Naive thymus-derived CD4-positive, alpha-beta T cell (primary cell): ENCODE results near the gene SLC35G6. TPM values are rescaled to one million over a fixed set of nuclear protein-coding genes. Genes with fewer than 3 reads are reported as not detected.

Experiments
- ATAC-seq: fragments of 150-1000 bp; cut with Tn5 transposase; 2 replicates; pipeline ENCODE4 v1.10.0; 2021; ENCODE audit warnings: mild to moderate bottlenecking, moderate library complexity
- CTCF ChIA-PET: fragments of 350-600 bp; sonication (Branson Sonifier 250); formaldehyde crosslinking; loops from one replicate; lab custom pipeline; 2021; ENCODE audit warnings: antibody characterized with exemption; lab: Charles Lee
- POLR2A ChIA-PET: fragments of 350-600 bp; sonication (Branson Sonifier 250); formaldehyde crosslinking; loops from one replicate; lab custom pipeline; 2021; ENCODE audit warnings: antibody characterized with exemption, inconsistent platforms; lab: Charles Lee
- DNase-seq, 9 donors: peaks; one replicate each; pipeline versions ENCODE4 v3.0.0 to v3.0.0-alpha.2; 2020 to 2022; ENCODE audit warnings: mixed read lengths in 1 of 9
- H3K27ac ChIP-seq: one replicate; pipeline ENCODE4 v1.7.0; 2013; ENCODE audit warnings: mild to moderate bottlenecking, low read depth, low read length, moderate library complexity
- H3K27me3 ChIP-seq, 2 donors: one replicate each; pipeline ENCODE4 v1.7.0; 2013; ENCODE audit warnings: low read length in 2 of 2, mild to moderate bottlenecking in 2 of 2, moderate library complexity in 2 of 2; ENCODE audit not compliant: control insufficient read depth in 2 of 2, insufficient read depth in 2 of 2
- H3K36me3 ChIP-seq, 3 experiments: 1 replicate in 2 of 3; 2 replicates in 1 of 3; pipeline ENCODE4 v1.7.0; 2013; ENCODE audit warnings: low read length in 3 of 3, mild to moderate bottlenecking in 3 of 3, moderate library complexity in 1 of 3; ENCODE audit not compliant: insufficient read depth in 3 of 3, control insufficient read depth in 2 of 3
- H3K4me1 ChIP-seq, 2 donors: one replicate each; pipeline ENCODE4 v1.7.0; 2013; ENCODE audit warnings: low read length in 2 of 2, mild to moderate bottlenecking in 2 of 2, moderate library complexity in 1 of 2; ENCODE audit not compliant: control insufficient read depth in 2 of 2, insufficient read depth in 2 of 2
- H3K4me3 ChIP-seq: 2 replicates; pipeline ENCODE4 v1.7.0; 2013; ENCODE audit warnings: mild to moderate bottlenecking, low read length
- H3K9me3 ChIP-seq, 3 experiments: 1 replicate in 2 of 3; 2 replicates in 1 of 3; pipeline ENCODE4 v1.7.0; 2013; ENCODE audit warnings: low read length in 3 of 3; ENCODE audit not compliant: control insufficient read depth in 2 of 3
- H3K27ac Mint-ChIP-seq, 9 donors: one replicate each; pipeline ENCODE4 v1.8.0; 2020 to 2022; ENCODE audit warnings: mixed read lengths in 9 of 9, mild to moderate bottlenecking in 8 of 9, moderate library complexity in 5 of 9, inconsistent platforms in 2 of 9
- H3K27me3 Mint-ChIP-seq, 5 donors: one replicate each; pipeline ENCODE4 v1.8.0; 2021 to 2022; ENCODE audit warnings: mixed read lengths in 5 of 5, mild to moderate bottlenecking in 1 of 5
- H3K36me3 Mint-ChIP-seq, 5 donors: one replicate each; pipeline ENCODE4 v1.8.0; 2020 to 2022; ENCODE audit warnings: mixed read lengths in 5 of 5, mild to moderate bottlenecking in 3 of 5, inconsistent platforms in 1 of 5
- H3K4me1 Mint-ChIP-seq, 7 donors: one replicate each; pipeline ENCODE4 v1.8.0; 2020 to 2022; ENCODE audit warnings: mixed read lengths in 7 of 7, mild to moderate bottlenecking in 3 of 7, inconsistent platforms in 1 of 7
- H3K4me3 Mint-ChIP-seq, 10 donors: one replicate each; pipeline ENCODE4 v1.8.0; 2020 to 2022; ENCODE audit warnings: mild to moderate bottlenecking in 10 of 10, mixed read lengths in 10 of 10, moderate library complexity in 6 of 10, inconsistent platforms in 2 of 10
- H3K9me3 Mint-ChIP-seq, 11 donors: one replicate each; pipeline ENCODE4 v1.8.0; 2020 to 2022; ENCODE audit warnings: mixed read lengths in 11 of 11, mild to moderate bottlenecking in 4 of 11, inconsistent platforms in 1 of 11, moderate library complexity in 1 of 11
- intact Hi-C, 2 donors: fragments of 100-400 bp; cut with micrococcal nuclease; formaldehyde crosslinking; loops; one replicate each; pipeline ENCODE4 v1.15.1; 2023
- polyA plus RNA-seq, 2 donors: library from polyadenylated mRNA; unstranded; fragments of 300-500 nt; fragmentation: Illumina TruSeq; gene quantifications; one replicate each; pipeline ENCODE4 v1.2.3, GENCODE V29; 2021
- total RNA-seq, 6 experiments: library from RNA in 5 of 6; stranded (reverse) in 5 of 6; gene quantifications; 1 replicate in 5 of 6; 2 replicates in 1 of 6; pipeline ENCODE4 v1.2.3 and lab custom pipeline; 2021 to 2026

The SLC35G6 gene
- total and polyA plus RNA-seq, 7 experiments from 2014 or later, result 0.16 TPM; not detected in 6

- peak overlapping the region in 3 of 9 donors; percentile 22 to 71 (median 30) for H3K27ac Mint-ChIP-seq
- H3K27me3 ChIP-seq, result no peaks in the 10 kb centered on the region
- H3K4me1 ChIP-seq, result no peaks in the 10 kb centered on the region
- ChIA-PET POLR2A (interaction anchor here (0.6 to 5.3 kb wide), 10 partner anchors 34 to 343 kb away, joined by 3 to 45 read pairs (median 4); partner anchors contain the start of genes SENP3, TMEM102, TP53 and ZBTB4), CTCF (interaction anchor here (0.6 to 4.4 kb wide), 25 partner anchors 9 to 272 kb away, joined by 3 to 86 read pairs (median 3); partner anchors contain the start of genes CHRNB1, MPDU1, SENP3 and SOX15)
- H3K4me3 Mint-ChIP-seq, result no peak overlapping the region
- DNase-seq, result peak in 1 of 9 donors; percentile 9
- no peak overlapping the region for H3K27ac ChIP-seq
- no peak for ATAC-seq
- H3K9me3 Mint-ChIP-seq, result no peaks in the 10 kb centered on the region
- peaks cover 0 to 7% (median 0%) of the 10 kb centered on the region in 7 donors for H3K4me1 Mint-ChIP-seq
- H3K36me3 ChIP-seq, result peaks cover 6 to 54% (median 13%) of the 10 kb centered on the region in 3 experiments
- no peak overlapping the region for H3K4me3 ChIP-seq
- peaks cover 1 to 26% (median 12%) of the 10 kb centered on the region in 5 donors for H3K36me3 Mint-ChIP-seq
- H3K9me3 ChIP-seq, result no peaks in the 10 kb centered on the region
- intact Hi-C loops, result loop anchor here (1.0 to 5.0 kb wide), 4 partner anchors 33 to 174 kb away; partner anchors contain the start of genes SENP3 (in 2 of the 2), TNFSF12 (in 1 of the 2) and WRAP53 (in 1 of the 2)
- H3K27me3 Mint-ChIP-seq, result no peaks in the 10 kb centered on the region
Observed at GRCh38 chr17:7513850-7514419, 32.7 kb downstream of the SLC35G6 start.

GRCh38 chr17:7515911-7516610 lies 34.8 kb downstream of the SLC35G6 start:
- H3K27me3 ChIP-seq, result no peaks in the 10 kb centered on the region
- H3K9me3 Mint-ChIP-seq, result no peaks in the 10 kb centered on the region
- POLR2A ChIA-PET, result interaction anchor here (0.6 to 5.3 kb wide), 6 partner anchors 40 to 91 kb away, joined by 3 to 45 read pairs (median 4); partner anchors contain the start of genes SENP3, SPEM2 and TNFSF13
- no peaks in the 10 kb centered on the region for H3K4me1 ChIP-seq
- peaks cover 0 to 17% (median 6%) of the 10 kb centered on the region in 5 donors for H3K36me3 Mint-ChIP-seq
- H3K4me3 Mint-ChIP-seq, result no peak overlapping the region
- H3K27me3 Mint-ChIP-seq, result no peaks in the 10 kb centered on the region
- intact Hi-C loops, result no loop called here
- ATAC-seq (no peak), DNase-seq (no peak)
- H3K27ac Mint-ChIP-seq, result peak overlapping the region in 3 of 9 donors; percentile 12 to 74 (median 45)
- no peak overlapping the region for H3K27ac ChIP-seq
- peaks cover 0 to 7% (median 0%) of the 10 kb centered on the region in 7 donors for H3K4me1 Mint-ChIP-seq
- H3K9me3 ChIP-seq, result no peaks in the 10 kb centered on the region
- peaks cover 5 to 33% (median 6%) of the 10 kb centered on the region in 3 experiments for H3K36me3 ChIP-seq
- CTCF ChIA-PET, result interaction anchor here (0.6 to 4.4 kb wide), 9 partner anchors 9 to 171 kb away, joined by 3 to 86 read pairs (median 4); partner anchors contain the start of genes SENP3, TNFSF13, TP53 and WRAP53
- no peak overlapping the region for H3K4me3 ChIP-seq

- no peak overlapping the region for H3K4me3 ChIP-seq
- intact Hi-C loops, result loop anchor here (1.0 to 2.0 kb wide), 5 partner anchors 26 to 165 kb away; partner anchors contain the start of genes SENP3 (in 2 of the 2), TNFSF12 (in 1 of the 2) and WRAP53 (in 1 of the 2)
- CTCF ChIA-PET, result interaction anchor here (0.7 to 4.4 kb wide), 9 partner anchors 8 to 64 kb away, joined by 3 to 45 read pairs (median 3); partner anchors contain the start of genes SENP3, TNFSF12 and TNFSF13
- no peaks in the 10 kb centered on the region for H3K27me3 ChIP-seq
- H3K4me1 ChIP-seq, result no peaks in the 10 kb centered on the region
- Mint-ChIP-seq H3K27me3 (peaks cover 0 to 2% (median 0%) of the 10 kb centered on the region in 5 donors), H3K9me3 (peaks cover 0 to 11% (median 0%) of the 10 kb centered on the region in 11 donors), H3K4me1 (peaks cover 3 to 6% (median 5%) of the 10 kb centered on the region in 7 donors), H3K36me3 (no peaks in the 10 kb centered on the region), H3K27ac (peak overlapping the region in 4 of 9 donors; percentile 42 to 84 (median 51)), H3K4me3 (no peak overlapping the region)
- no peak overlapping the region for H3K27ac ChIP-seq
- no peaks in the 10 kb centered on the region for H3K9me3 ChIP-seq
- no peaks in the 10 kb centered on the region for H3K36me3 ChIP-seq
- ATAC-seq, result peak; percentile 64
- POLR2A ChIA-PET, result interaction anchor here (0.6 to 0.9 kb wide), 2 partner anchors 15 to 49 kb away, joined by 3 to 4 read pairs; no protein-coding TSS in a partner anchor
- DNase-seq, result peak in 8 of 9 donors; percentile 34 to 58 (median 48)
Observed at GRCh38 chr17:7523033-7523432, 41.8 kb downstream of the SLC35G6 start.

GRCh38 chr17:7528842-7529241 lies 47.6 kb downstream of the SLC35G6 start:
- Histone ChIP-seq H3K4me3 (no peak overlapping the region), H3K36me3 (no peaks in the 10 kb centered on the region), H3K27me3 (no peaks in the 10 kb centered on the region), H3K27ac (no peak overlapping the region), H3K4me1 (no peaks in the 10 kb centered on the region), H3K9me3 (no peaks in the 10 kb centered on the region)
- DNase-seq (no peak), ATAC-seq (no peak)
- Mint-ChIP-seq H3K36me3 (peaks cover 0 to 7% (median 5%) of the 10 kb centered on the region in 5 donors), H3K27ac (no peak overlapping the region), H3K4me1 (no peaks in the 10 kb centered on the region), H3K4me3 (no peak overlapping the region), H3K9me3 (peaks cover 0 to 33% (median 11%) of the 10 kb centered on the region in 11 donors), H3K27me3 (peaks cover 0 to 2% (median 0%) of the 10 kb centered on the region in 5 donors)
- intact Hi-C loops, result no loop called here
- ChIA-PET CTCF (no interaction called here), POLR2A (no interaction called here)

- H3K27me3 Mint-ChIP-seq, result peaks cover 0 to 6% (median 0%) of the 10 kb centered on the region in 5 donors
- Histone ChIP-seq H3K9me3 (no peaks in the 10 kb centered on the region), H3K36me3 (no peaks in the 10 kb centered on the region), H3K27me3 (no peaks in the 10 kb centered on the region), H3K4me3 (no peak overlapping the region), H3K4me1 (no peaks in the 10 kb centered on the region), H3K27ac (no peak overlapping the region)
- CTCF ChIA-PET, result interaction anchor here (0.6 to 1.1 kb wide), 4 partner anchors 8 to 156 kb away, joined by 3 read pairs; no protein-coding TSS in a partner anchor
- no peak overlapping the region for H3K27ac Mint-ChIP-seq
- intact Hi-C loops, result no loop called here
- no peak overlapping the region for H3K4me3 Mint-ChIP-seq
- H3K9me3 Mint-ChIP-seq, result peaks cover 0 to 33% (median 11%) of the 10 kb centered on the region in 11 donors
- POLR2A ChIA-PET, result no interaction called here
- ATAC-seq (no peak), DNase-seq (no peak)
- no peaks in the 10 kb centered on the region for H3K4me1 Mint-ChIP-seq
- H3K36me3 Mint-ChIP-seq, result peaks cover 0 to 7% (median 5%) of the 10 kb centered on the region in 5 donors
Observed at GRCh38 chr17:7530023-7530900, 49.0 kb downstream of the SLC35G6 start.
